ENCODE results near the gene SKA1. TPM values are rescaled to one million over a fixed set of nuclear protein-coding genes. Genes with fewer than 3 reads are reported as not detected.
A peak's percentile ranks its signal among the peaks of the same experiment; 100 is the strongest.
"Not testable (repeated sequence)": the region's sequence is repeated elsewhere in the genome, so short reads cannot be mapped to it uniquely, and the experiment has no call there.

SKA1 gene
- total and polyA plus RNA-seq, 2 of the 13 experiments (the other 11 are each of a cell fraction or from before 2014, with no cell fraction given) = 5.3 to 21.3 TPM

- TF ChIP-seq ELF4 (CRISPR knock-in tag; IDR thresholded peaks at IDR 0.05; ENCODE audit: borderline replicate concordance) (0 out of 2 replicates have a peak, but pooled peaks have one; percentile 31), SOX5 (CRISPR knock-in tag; IDR thresholded peaks at IDR 0.05; ENCODE audit: borderline replicate concordance) (peak; percentile 98), PAXIP1 (CRISPR knock-in tag; conservative IDR thresholded peaks at IDR 0.05) (peak; percentile 88), PATZ1 (CRISPR knock-in tag; IDR thresholded peaks at IDR 0.05) (peak; percentile 74), EP300 (IDR thresholded peaks at IDR 0.05; ENCODE audit: low read depth in 2 of 2, low read length in 2 of 2) (0 out of 4 replicates have a peak, but pooled peaks of 1 of the 2 experiments have one; percentile 54), EP300 (CRISPR knock-in tag; IDR thresholded peaks at IDR 0.05; ENCODE audit: borderline replicate concordance) (peak; percentile 66; the same call in 1 of the 2 replicates), HNF4A (CRISPR knock-in tag; IDR thresholded peaks at IDR 0.05) (peak; percentile 48), NR2C2 (CRISPR knock-in tag; IDR thresholded peaks at IDR 0.05; ENCODE audit: borderline replicate concordance) (peak; percentile 41), HOXA3 (CRISPR knock-in tag; IDR thresholded peaks at IDR 0.05) (peak; percentile 60), ZNF747 (CRISPR knock-in tag; IDR thresholded peaks at IDR 0.05; ENCODE audit: borderline replicate concordance) (peak; percentile 56; the same call in 1 of the 2 replicates), SIX1 (CRISPR knock-in tag; IDR thresholded peaks at IDR 0.05; ENCODE audit: borderline replicate concordance) (peak; percentile 47; the same call in 1 of the 2 replicates), TCF12 (CRISPR knock-in tag; IDR thresholded peaks at IDR 0.05) (peak; percentile 61; the same call in 1 of the 2 replicates), HNF1A (IDR thresholded peaks at IDR 0.05; ENCODE audit: low read depth) (peak; percentile 86), HNF1A (CRISPR knock-in tag; IDR thresholded peaks at IDR 0.05; ENCODE audit: borderline replicate concordance) (peak; percentile 95), ZNF264 (CRISPR knock-in tag; IDR thresholded peaks at IDR 0.05) (0 out of 2 replicates have a peak, but pooled peaks have one; percentile 34), MYC (CRISPR knock-in tag; IDR thresholded peaks at IDR 0.05; ENCODE audit: borderline replicate concordance) (peak; percentile 26), NR2F6 (IDR thresholded peaks at IDR 0.05) (peak; percentile 63; the same call in 1 of the 2 replicates), NR2F6 (CRISPR knock-in tag; IDR thresholded peaks at IDR 0.05) (peak; percentile 69), ISX (CRISPR knock-in tag; conservative IDR thresholded peaks at IDR 0.05) (0 out of 2 replicates have a peak, but pooled peaks have one; percentile 35)
- not testable (repeated sequence) for TF ChIP-seq TCF12 (IDR thresholded peaks at IDR 0.05)
Observed at GRCh38 chr18:50404752-50405581, 30.1 kb downstream of the SKA1 start (continued).
